GM19452 (cell line): ENCODE data around the gene HHAT.
A peak's percentile ranks its signal among the peaks of the same experiment; 100 is the strongest.
"Not testable (repeated sequence)": the region's sequence is repeated elsewhere in the genome, so short reads cannot be mapped to it uniquely, and the experiment has no call there.

Experiments used
- ATAC-seq: cut with Tn5 transposase; IDR thresholded peaks from one replicate; pipeline ENCODE4 v1.9.1; 2021; ENCODE audit not compliant: unreplicated experiment

The HHAT gene

GRCh38 chr1:210354305-210354704 lies 25.6 kb downstream of the HHAT start:
- ATAC-seq, result not testable (repeated sequence)

DNA sequence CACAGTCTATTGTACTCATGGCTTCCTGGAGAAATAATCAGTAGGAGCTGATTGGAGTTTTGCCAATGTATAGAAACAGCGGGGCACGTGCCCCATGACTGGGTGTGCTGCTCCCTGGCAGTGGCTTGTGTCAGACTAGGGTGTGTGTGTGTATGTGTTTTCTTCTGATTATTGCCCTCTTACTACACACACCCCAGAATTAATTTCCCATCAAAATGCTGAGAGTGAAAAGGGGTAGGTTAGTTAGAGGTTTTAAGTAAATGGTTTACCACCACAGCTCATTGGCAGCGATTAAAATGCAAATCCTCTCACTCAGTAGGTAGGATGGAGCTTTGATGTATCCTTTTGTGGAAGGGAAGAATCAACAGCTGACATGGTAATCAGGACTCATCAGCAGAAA lies 29.9 kb downstream of the HHAT start:
- ATAC-seq, result no peak

- ATAC-seq, result no peak
Measured at GRCh38 chr1:210359255-210359654, 30.6 kb downstream of the HHAT start.

GRCh38 chr1:210360852-210361477 lies 32.3 kb downstream of the HHAT start:
- ATAC-seq, result no peak

DNA sequence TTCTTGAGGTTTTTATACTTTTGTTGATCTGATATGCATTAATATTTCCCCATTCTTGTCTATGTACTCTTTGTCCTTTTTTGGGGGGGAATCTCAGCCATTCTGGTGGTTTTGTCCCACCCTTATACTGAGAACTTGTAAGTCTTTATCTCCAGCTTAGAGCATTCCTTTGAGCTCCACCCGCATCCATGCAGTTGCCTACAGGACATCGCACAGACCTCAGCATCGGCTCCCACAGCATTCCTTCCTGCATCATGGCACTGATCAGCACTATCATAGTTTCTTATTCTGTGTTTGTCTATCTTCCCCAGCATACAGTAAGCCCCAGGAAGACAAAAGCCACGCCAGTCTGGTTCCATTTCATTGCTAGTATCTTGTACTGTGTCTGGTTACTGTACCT lies 33.0 kb downstream of the HHAT start:
- ATAC-seq, result no peak

- ATAC-seq, result no peak
Measured at GRCh38 chr1:210362526-210362925, 33.8 kb downstream of the HHAT start.

- no peak for ATAC-seq
Measured at GRCh38 chr1:210363119-210363518, 34.4 kb downstream of the HHAT start.

- no peak for ATAC-seq
Measured at GRCh38 chr1:210364479-210364878, 35.8 kb downstream of the HHAT start.

DNA sequence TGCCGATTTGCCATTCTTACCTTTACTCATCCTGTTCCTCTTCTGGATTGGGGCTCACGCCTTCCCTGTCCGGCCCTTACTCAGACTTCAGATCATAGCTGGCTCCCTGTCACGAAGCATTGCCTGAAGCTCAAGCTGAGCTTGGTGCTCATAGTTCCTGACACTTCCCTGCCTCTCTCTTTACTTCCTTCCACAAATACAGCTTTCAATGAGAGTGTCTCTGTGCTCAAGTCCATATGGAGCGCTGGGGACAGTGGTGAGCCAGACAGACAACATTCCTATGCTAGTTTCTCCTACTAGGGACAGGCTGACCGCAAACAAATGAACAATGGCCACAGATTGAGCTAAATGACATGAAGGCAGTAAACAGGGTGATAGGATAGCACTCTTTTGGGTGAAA lies 38.1 kb downstream of the HHAT start:
- ATAC-seq, result no peak

DNA sequence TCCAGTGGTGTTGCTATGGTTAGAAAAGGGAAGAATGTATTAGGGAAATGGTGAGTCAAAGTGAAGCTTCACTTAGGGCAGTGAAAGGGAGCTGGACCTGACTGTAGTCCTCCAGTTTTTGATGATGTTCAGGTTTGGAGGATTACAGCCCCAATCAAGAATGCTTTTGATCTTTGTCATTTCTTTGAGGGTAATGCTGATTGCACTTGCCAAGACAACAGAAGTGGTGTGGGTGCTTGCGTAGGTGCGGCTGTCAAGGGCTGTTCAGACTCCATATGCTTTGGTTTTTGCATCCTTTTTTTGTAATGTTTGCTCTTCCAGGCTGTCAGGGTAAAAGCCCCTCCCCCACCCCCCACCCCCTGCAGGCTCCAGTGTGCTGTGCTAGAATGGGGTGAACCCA lies 38.9 kb downstream of the HHAT start:
- no peak for ATAC-seq

DNA sequence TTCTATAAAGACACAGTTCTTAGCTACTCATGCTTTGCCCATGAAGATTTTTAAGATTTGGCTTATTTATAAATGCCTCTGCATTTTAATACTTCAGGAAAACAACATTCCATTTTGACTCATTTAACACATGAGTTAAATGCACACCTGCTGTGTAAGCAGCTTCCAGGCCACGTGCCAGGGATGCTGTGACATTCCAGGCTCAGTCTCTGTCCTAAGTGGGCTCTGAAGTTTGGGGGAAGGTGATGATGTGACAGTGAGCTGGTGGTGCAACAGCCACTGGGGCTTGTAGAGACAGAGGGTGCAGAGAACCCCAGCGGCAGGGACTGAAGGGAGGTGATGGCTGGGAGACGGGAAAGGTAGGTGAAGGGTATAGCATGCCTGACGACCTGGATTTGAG lies 40.7 kb downstream of the HHAT start:
- no peak for ATAC-seq

- no peak for ATAC-seq
Measured at GRCh38 chr1:210371916-210372315, 43.2 kb downstream of the HHAT start.

- no peak for ATAC-seq
Measured at GRCh38 chr1:210372491-210372890, 43.8 kb downstream of the HHAT start.

- no peak for ATAC-seq
Measured at GRCh38 chr1:210372931-210373627, 44.4 kb downstream of the HHAT start.

DNA sequence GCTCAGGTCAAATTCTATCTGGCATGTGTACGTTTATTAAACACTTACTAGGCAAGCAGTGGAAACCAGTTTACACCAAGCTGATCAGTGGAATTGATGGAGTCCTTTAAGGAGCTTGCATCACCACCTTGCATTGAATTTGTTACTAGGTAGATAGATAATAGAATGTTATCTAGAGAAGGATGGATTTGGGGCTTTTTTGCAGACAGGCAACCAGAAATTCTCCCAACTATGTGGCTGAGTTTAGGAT lies 44.9 kb downstream of the HHAT start:
- no peak for ATAC-seq

DNA sequence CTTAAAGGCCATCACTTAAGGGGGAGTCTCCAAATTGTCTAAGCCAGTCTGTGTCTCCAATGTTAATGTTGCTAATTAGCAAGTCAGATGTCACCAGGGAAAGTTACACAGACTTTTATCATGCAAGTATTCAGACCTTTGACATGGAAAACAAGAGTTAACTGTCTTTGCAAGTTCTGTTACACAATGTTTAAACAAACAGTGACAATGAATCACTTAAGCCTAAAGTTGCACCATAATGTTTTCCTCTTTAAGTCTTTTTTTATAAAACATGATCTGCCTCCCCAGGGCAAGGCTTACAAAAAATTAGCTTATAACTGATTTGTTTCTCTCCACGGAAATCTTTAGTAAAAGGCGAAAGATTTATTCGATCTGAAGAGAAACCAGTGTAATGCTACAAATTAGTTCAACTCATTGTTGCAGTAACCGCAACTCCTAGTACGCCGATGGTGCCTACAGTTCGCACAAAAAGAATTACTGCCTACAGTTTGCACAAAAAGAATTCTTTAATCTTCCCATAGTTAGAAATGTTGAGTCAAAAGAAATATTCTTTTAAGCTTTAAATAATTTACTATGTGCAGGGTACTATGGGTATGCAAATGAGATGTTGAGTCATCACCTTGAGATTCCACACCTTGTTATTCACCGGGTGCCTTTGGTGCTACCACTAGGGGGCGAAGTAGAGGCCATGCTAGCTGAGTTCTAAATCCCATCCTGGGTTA lies 45.3 kb downstream of the HHAT start:
- peak; percentile 71 for ATAC-seq

DNA sequence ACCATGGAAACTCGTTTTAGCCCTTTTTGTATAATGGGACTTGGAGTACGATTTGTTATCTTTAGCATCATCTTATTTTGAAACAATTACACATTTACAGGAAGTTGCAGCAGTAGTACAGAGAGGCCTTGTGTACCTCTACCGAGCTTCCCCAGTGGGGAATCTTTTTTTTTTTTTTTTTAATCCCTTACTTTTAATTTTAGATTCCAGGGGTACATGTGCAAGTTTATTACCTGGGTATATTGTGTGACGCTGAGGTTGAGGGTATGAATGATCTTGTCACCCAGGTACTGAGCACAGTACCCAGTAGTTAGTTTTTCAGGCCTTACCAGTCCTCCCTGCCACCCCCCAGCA lies 45.9 kb downstream of the HHAT start:
- peak; percentile 6 for ATAC-seq

DNA sequence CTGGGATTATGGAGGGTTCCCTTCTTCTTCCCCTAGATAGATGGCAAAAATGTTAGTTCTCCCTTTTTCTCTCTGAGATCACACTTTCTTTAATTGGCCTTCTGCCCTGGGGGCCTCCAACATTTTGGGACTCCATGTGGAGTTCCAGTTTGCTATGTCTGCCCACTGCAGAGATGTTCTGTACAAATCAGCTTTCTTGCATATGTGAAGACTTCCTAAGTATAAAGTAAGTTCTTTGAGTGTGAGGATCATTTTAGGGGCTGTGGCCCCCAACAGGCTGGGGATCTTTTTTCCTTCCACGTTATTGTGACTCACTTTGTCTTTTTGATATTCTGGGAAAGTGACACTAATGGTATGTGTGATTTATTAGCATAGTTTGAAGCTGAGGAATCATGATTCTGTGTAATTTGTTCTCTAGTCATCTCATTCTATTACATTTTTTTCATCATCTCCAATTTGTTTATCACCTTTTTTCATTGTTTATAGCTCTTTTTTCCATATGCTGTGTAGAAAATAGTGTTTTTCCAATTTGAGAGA lies 48.2 kb downstream of the HHAT start:
- ATAC-seq, result no peak

DNA sequence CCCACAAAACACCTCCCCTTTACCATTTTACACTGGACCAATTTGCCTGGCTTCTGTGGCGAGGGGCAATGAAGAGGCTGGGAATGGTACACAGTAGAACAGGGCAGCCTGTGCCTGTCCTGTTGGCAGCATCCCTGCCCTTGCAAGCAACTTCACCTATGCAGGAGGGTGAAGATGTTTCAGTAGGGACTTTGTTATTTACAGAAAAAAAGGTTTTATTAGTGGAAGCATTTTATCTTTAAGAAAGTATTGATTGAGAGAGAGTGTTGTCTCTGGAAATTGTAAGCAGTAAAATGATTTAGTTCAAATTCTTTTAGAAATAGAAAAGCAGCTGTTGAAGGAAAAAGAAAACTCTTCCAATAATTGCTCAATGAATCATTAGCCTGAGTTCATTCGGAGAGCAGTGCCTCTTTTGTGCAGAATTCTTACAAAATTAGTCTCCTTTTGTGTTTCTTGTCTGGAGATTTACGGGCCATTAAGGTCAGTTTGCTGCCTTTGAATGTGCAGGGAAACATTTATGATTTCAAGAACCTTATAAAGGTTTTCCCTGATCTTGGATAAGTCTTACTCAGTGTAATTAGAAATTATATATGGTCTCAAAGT lies 49.1 kb downstream of the HHAT start:
- ATAC-seq, result no peak

- no peak for ATAC-seq
Measured at GRCh38 chr1:210378736-210379135, 50.0 kb downstream of the HHAT start.

- no peak for ATAC-seq
Measured at GRCh38 chr1:210381934-210382333, 53.2 kb downstream of the HHAT start.

DNA sequence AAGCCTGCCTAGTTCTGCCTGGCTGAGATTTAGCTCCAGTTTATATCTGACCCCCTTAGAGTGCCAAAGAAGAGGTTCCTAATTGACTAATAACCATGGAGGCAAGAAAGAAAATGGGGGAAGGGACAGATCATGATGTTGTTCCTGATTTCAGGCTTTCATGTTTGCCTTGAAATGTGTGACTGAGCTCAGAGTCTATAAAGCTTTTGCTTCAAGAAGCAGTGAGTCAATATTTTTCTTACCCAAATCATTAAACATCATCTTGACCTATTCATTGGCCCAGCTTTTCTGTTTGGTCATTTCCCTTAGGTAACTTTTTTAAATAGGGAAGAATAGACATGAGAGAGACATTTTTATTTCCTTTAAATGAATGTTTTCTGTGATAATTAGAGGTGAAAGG lies 55.9 kb downstream of the HHAT start:
- no peak for ATAC-seq
